Smooth muscle cell (in vitro differentiated cells): ENCODE measurements around the gene ADAMTS2. TPM values are rescaled to one million over a fixed set of nuclear protein-coding genes. Genes with fewer than 3 reads are reported as not detected.

Experiments
- DNase-seq: peaks from one replicate; lab custom pipeline; 2025; ENCODE audit not compliant: unreplicated experiment; lab: John Stamatoyannopoulos, UW
- H2AFZ ChIP-seq: fragments of 200-600 bp; sonication (generic); 2 replicates; pipeline ENCODE4 v1.6.0; 2016; ENCODE audit warnings: antibody characterized with exemption, low read depth, mild to moderate bottlenecking
- H3F3A ChIP-seq: fragments of 200-600 bp; sonication (generic); 2 replicates; pipeline ENCODE4 v1.6.0; 2017; ENCODE audit warnings: antibody characterized with exemption, low read depth
- H3K27ac ChIP-seq: fragments of 200-600 bp; sonication (generic); 2 replicates; pipeline ENCODE4 v1.5.1; 2016; ENCODE audit warnings: low read depth, mild to moderate bottlenecking
- H3K27me3 ChIP-seq: fragments of 200-600 bp; sonication (generic); 2 replicates; pipeline ENCODE4 v1.6.1; 2016; ENCODE audit warnings: low read depth, mild to moderate bottlenecking
- H3K36me3 ChIP-seq: fragments of 200-600 bp; sonication (generic); 2 replicates; pipeline ENCODE4 v1.5.1; 2016; ENCODE audit warnings: low read depth
- H3K4me1 ChIP-seq: fragments of 200-600 bp; sonication (generic); 2 replicates; pipeline ENCODE4 v1.5.1; 2016; ENCODE audit warnings: low read depth
- H3K4me2 ChIP-seq: fragments of 200-600 bp; sonication (generic); 2 replicates; pipeline ENCODE4 v1.6.0; 2016; ENCODE audit warnings: mild to moderate bottlenecking
- H3K4me3 ChIP-seq: fragments of 200-600 bp; sonication (generic); 2 replicates; pipeline ENCODE4 v1.5.1; 2016; ENCODE audit warnings: mild to moderate bottlenecking
- H3K79me2 ChIP-seq: fragments of 200-600 bp; sonication (generic); 2 replicates; pipeline ENCODE4 v1.6.0; 2016; ENCODE audit warnings: low read depth, mild to moderate bottlenecking
- H3K9ac ChIP-seq: fragments of 200-600 bp; sonication (generic); 2 replicates; pipeline ENCODE4 v1.6.0; 2016; ENCODE audit warnings: low read depth
- H3K9me3 ChIP-seq: fragments of 200-600 bp; sonication (generic); replicated peaks from 2 replicates; pipeline ENCODE4 v1.5.1; 2016; ENCODE audit warnings: low read depth
- H4K20me1 ChIP-seq: fragments of 200-600 bp; sonication (generic); 2 replicates; pipeline ENCODE4 v1.6.0; 2016; ENCODE audit warnings: low read depth
- WGBS: methylation state at CpG from one replicate; pipeline ENCODE4 v1.1.7; 2016; ENCODE audit warnings: low lambda C conversion rate; 5-methylcytosine and 5-hydroxymethylcytosine counted together
- polyA plus RNA-seq: library from polyadenylated mRNA; unstranded; fragments of >200 nt; fragmentation: Nextera tagmentation; extraction: Ambion mirVana; gene quantifications from 2 replicates; pipeline ENCODE4 v1.2.1, GENCODE V29; 2016
- total RNA-seq: library from RNA; depleted of rRNA; stranded (reverse); fragments of >200 nt; gene quantifications from 2 replicates; pipeline ENCODE4 v1.2.3, GENCODE V29; 2014
- TF ChIP-seq, protein P1 (sequence below): fragments of 200-600 bp; sonication (generic); IDR thresholded peaks from 2 replicates; pipeline ENCODE4 v1.5.1; 2017; ENCODE audit warnings: borderline replicate concordance, mild to moderate bottlenecking, antibody characterized with exemption; ENCODE audit not compliant: insufficient read depth, poor library complexity, severe bottlenecking

ADAMTS2 gene
- total and polyA plus RNA-seq, 2 experiments from 2014 or later, result 22.8 to 37.5 TPM

DNA sequence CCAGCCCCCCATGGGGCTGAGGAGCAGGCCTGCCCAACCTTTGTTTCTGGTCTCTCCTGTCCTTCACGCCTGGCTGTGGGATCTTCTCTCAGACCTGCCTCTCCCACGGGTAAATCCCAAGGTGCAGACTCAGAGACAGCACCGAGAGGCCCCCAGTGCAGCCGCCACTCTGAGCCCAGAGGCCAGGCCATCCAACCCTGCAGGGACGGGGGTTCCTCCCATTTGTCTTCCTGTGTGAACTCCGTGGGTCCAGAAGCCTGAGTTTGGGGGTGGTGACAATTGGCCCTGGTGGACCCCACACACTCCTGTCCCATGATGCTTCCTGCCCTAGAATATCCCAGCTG lies 123.4 kb downstream of the ADAMTS2 start:
- Histone ChIP-seq H3K79me2 (no peaks in the 10 kb centered on the region), H3K36me3 (no peaks in the 10 kb centered on the region), H3K4me1 (no peaks in the 10 kb centered on the region), H3K27me3 (no peaks in the 10 kb centered on the region), H3K9ac (no peak overlapping the region), H3K9me3 (no peaks in the 10 kb centered on the region), H4K20me1 (no peaks in the 10 kb centered on the region), H3F3A (no peaks in the 10 kb centered on the region), H2AFZ (no peak overlapping the region), H3K4me2 (no peak overlapping the region), H3K4me3 (no peak overlapping the region), H3K27ac (no peak overlapping the region)
- TF ChIP-seq, protein P1, sequence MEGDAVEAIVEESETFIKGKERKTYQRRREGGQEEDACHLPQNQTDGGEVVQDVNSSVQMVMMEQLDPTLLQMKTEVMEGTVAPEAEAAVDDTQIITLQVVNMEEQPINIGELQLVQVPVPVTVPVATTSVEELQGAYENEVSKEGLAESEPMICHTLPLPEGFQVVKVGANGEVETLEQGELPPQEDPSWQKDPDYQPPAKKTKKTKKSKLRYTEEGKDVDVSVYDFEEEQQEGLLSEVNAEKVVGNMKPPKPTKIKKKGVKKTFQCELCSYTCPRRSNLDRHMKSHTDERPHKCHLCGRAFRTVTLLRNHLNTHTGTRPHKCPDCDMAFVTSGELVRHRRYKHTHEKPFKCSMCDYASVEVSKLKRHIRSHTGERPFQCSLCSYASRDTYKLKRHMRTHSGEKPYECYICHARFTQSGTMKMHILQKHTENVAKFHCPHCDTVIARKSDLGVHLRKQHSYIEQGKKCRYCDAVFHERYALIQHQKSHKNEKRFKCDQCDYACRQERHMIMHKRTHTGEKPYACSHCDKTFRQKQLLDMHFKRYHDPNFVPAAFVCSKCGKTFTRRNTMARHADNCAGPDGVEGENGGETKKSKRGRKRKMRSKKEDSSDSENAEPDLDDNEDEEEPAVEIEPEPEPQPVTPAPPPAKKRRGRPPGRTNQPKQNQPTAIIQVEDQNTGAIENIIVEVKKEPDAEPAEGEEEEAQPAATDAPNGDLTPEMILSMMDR, result no peak
- WGBS, result 93% methylated on average over 6 of the region's 6 CpGs
- no peak for DNase-seq

DNA sequence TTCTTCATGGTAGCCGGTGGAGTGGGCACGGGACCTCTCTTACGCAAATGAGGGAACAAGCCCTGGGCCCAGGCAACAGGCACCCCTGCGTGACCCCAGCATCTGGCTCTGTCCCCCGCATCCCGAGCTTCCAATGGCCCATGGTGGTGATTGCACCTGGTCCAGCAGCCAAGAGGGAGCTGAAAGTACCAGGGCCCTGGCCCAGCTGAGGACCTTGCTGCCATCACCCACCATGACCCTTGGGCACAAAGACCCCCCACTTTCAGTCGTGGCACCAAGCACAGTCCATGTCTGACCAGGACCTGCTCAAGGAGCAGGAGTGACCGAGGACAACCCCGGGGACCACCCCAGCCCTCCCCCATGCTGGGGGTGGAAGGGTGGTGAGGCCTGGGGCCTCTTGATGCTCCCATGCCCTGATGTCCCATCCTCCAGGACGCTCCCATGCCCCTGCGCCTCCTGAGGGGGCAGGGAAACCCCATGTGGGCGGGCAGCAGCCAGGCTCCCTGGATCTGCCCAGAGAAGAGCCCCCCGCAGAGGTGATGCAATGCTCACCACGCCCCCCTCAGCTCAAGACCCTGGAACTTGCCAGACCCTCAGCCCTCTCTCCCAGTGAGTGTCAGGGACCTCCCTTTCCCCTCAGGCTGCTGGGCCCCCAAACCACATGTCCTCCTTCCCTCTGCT lies 123.9 kb downstream of the ADAMTS2 start:
- Histone ChIP-seq H3K4me3 (no peak overlapping the region), H3K4me2 (no peak overlapping the region), H3K9ac (no peak overlapping the region), H3K79me2 (no peaks in the 10 kb centered on the region), H3K36me3 (no peaks in the 10 kb centered on the region), H3K27me3 (no peaks in the 10 kb centered on the region), H3K27ac (no peak overlapping the region), H2AFZ (no peak overlapping the region), H4K20me1 (no peaks in the 10 kb centered on the region), H3K4me1 (no peaks in the 10 kb centered on the region), H3K9me3 (no peaks in the 10 kb centered on the region), H3F3A (no peaks in the 10 kb centered on the region)
- no peak for DNase-seq
- WGBS, result 96% methylated on average over 12 of the region's 14 CpGs
- TF ChIP-seq, protein P1, result no peak

DNA sequence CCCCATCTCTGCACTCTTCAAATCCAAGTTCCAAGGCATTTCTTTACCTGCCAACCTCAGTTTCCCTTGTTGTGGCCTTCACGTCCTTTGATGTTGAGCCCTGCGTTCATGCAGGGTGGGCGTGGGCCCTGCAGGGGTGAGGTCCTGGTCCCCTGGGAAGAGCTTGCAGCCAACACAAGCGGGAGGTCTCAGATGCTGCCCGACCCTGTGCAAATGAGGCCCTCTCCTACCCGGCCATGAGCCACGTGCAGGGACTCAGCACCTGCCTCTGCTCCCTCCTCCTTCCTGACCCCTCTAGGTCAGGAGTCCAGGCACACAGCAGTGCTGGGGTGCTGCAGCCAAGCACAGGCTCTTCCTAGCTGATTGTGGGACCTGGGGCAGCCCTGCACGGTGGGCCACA lies 124.5 kb downstream of the ADAMTS2 start:
- Histone ChIP-seq H3K4me2 (no peak overlapping the region), H3K4me3 (no peak overlapping the region), H3K36me3 (no peaks in the 10 kb centered on the region), H4K20me1 (no peaks in the 10 kb centered on the region), H3K9ac (no peak overlapping the region), H3K9me3 (no peaks in the 10 kb centered on the region), H3F3A (no peaks in the 10 kb centered on the region), H3K27me3 (no peaks in the 10 kb centered on the region), H3K79me2 (no peaks in the 10 kb centered on the region), H2AFZ (no peak overlapping the region), H3K4me1 (no peaks in the 10 kb centered on the region), H3K27ac (no peak overlapping the region)
- TF ChIP-seq, protein P1, result no peak
- no peak for DNase-seq
- WGBS, result 96% methylated on average over 8 of the region's 8 CpGs
